ENCODE results near the gene LMAN2. TPM values are rescaled to one million over a fixed set of nuclear protein-coding genes. Genes with fewer than 3 reads are reported as not detected.
"Not testable (repeated sequence)": the region's sequence is repeated elsewhere in the genome, so short reads cannot be mapped to it uniquely, and the experiment has no call there.

The LMAN2 gene
- total RNA-seq, 1 experiment from 2014 or later: 273 TPM

GRCh38 chr5:177357459-177358351 lies 6.2 kb upstream of the LMAN2 start, which contains the start of gene RGS14:
Gene RGS14, plus strand, starts transcription at chr5:177357924. Its CDS starts 101 bp downstream, at chr5:177358025.
- in situ Hi-C loops (cut with HindIII; ENCODE audit: low pct_unique_long_range_greater_than_20kb, low sequenced_read_pairs): no loop called here
- DNase-seq (ENCODE audit: low read depth, low spot score): no peak

DNA sequence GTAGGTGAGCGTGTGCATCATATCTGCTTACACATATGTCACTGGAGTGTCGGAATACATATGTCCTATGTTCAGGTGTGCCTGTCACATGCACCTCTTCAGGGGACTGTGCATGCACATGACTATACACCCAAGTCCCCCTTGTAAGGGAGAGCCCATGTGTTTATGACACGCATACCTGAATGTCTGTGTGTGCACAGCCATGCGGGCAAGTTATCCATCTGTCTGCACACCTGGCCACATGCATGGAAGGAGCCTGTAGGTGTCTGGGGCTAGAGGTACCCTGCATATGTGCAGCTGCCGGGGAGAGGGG lies 5.6 kb upstream of the LMAN2 start:
- in situ Hi-C loops (cut with HindIII; ENCODE audit: low pct_unique_long_range_greater_than_20kb, low sequenced_read_pairs): no loop called here

DNA sequence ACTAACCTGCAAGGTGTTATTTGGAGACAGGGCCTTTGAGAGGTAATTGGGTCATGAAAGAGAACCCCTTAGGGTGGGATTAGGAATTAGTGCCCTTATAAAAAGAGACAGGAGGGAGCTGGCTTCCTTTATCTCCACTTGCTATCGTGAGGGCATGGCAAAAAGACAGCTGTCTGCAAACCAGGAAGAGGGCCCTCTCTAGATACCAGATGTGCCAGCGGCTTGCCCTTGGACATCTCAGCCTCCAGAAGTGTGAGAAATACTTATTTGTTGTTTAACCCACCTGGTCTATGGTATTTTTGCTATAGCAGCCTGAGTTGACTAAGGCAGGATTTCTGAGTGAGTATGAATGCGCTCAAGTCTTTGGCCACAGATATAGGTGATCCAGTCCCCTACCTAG lies 5.3 kb upstream of the LMAN2 start:
- in situ Hi-C loops (cut with HindIII; ENCODE audit: low pct_unique_long_range_greater_than_20kb, low sequenced_read_pairs): no loop called here

More for the DNA sequence above, 5.6 kb upstream of the LMAN2 start:
- DNase-seq (ENCODE audit: low read depth, low spot score): no peak

DNA sequence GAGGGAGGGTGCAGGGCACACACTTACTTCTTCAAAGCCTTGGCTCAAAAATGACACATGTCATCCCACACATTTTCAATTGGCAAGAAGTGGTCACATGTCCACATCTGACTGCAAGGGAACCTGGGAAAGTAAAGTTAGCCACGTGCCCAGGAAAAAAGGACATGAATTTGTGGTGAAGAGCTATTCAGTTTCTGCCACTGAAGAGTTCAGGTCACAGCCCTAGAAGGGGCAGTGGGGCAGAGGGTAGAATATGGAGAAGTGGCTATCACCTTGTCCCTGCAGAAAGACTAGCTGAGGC lies 4.3 kb upstream of the LMAN2 start:
- in situ Hi-C loops (cut with HindIII; ENCODE audit: low pct_unique_long_range_greater_than_20kb, low sequenced_read_pairs): no loop called here
- DNase-seq (ENCODE audit: low read depth, low spot score): no peak

More for the DNA sequence above, 5.3 kb upstream of the LMAN2 start:
- DNase-seq (ENCODE audit: low read depth, low spot score): no peak

DNA sequence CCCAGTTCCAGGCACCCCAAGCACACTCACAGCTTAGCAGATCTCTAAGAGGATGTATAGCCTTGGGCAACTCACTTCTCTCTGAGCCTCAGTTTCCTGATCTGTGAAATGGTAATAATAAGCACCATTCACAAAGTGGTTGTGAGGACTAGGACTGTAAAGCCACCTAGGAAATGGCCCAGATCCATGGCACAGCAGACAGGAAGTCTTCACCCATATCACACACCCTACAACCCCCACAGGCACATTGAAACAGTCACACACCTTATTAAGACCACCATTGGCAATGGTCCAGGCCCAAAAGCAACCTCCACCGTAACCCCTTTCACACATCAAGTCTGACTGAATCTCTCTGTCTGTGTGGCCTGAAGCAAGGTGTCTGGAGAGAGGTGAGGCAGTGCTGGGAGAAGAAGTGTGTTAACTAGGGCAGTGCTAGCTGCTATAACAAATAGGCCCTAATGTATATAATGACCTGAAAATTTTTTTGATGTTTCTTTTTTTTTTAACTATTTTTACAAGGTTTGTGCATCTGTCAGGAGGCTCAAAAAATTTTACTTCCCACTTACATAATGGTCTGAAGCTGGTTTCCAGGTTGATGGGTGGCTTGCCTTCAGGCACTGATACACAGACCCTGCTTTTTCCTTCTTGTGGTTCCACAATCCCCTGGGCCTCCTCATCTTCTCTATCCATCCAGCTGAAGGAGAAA lies 3.8 kb upstream of the LMAN2 start:
- DNase-seq (ENCODE audit: low read depth, low spot score): no peak
- in situ Hi-C loops (cut with HindIII; ENCODE audit: low pct_unique_long_range_greater_than_20kb, low sequenced_read_pairs): no loop called here

DNA sequence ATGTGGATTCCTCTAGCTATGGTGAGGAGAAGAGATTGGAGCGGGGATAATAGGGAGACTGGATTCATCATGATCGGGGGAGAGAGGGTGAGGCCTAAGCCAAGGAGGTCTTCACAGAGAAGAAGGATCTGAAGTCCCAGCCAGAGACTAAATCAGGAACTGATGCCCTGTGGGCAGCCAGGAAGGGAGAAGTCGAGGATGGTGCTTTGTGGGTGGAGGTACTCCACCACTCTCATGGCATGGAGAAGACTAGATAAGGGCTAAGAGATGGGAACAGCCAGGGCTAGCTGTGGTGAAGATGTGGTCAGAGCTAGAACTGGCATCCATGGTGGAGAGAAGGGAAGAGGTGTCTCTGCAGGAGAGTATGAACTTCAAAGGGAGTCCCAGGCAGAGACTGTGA lies 3.2 kb upstream of the LMAN2 start:
- no peak for DNase-seq (ENCODE audit: low read depth, low spot score)
- in situ Hi-C loops (cut with HindIII; ENCODE audit: low pct_unique_long_range_greater_than_20kb, low sequenced_read_pairs): no loop called here

GRCh38 chr5:177354256-177354655 lies 2.8 kb upstream of the LMAN2 start:
- no peak for DNase-seq (ENCODE audit: low read depth, low spot score)
- in situ Hi-C loops (cut with HindIII; ENCODE audit: low pct_unique_long_range_greater_than_20kb, low sequenced_read_pairs): no loop called here

GRCh38 chr5:177353093-177353492 lies 1.6 kb upstream of the LMAN2 start:
- no peak for DNase-seq (ENCODE audit: low read depth, low spot score)
- in situ Hi-C loops (cut with HindIII; ENCODE audit: low pct_unique_long_range_greater_than_20kb, low sequenced_read_pairs): no loop called here

GRCh38 chr5:177350776-177351391 lies 584 bp downstream of the LMAN2 start:
- in situ Hi-C loops (cut with HindIII; ENCODE audit: low pct_unique_long_range_greater_than_20kb, low sequenced_read_pairs): no loop called here
- no peak for DNase-seq (ENCODE audit: low read depth, low spot score)

DNA sequence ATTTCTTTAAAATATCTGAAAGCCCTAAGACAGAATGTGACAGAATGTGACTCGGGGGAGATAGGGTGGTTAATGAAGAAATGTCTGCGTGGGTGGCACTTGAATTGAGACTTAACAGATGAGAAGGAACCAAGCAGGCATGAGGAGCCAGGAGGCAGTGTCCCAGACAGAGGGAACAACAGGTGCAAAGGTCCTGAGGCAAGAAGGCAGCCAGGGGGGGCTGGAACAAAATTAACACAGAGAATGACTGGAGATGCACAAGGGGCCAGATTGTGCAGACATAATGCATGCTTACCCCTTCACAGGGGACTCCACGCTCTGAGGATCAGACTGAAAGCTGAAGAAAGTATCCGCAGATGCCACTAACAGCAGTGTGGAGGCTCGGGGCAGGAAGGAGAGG lies 1.7 kb downstream of the LMAN2 start:
- DNase-seq (ENCODE audit: low read depth, low spot score): no peak
- in situ Hi-C loops (cut with HindIII; ENCODE audit: low pct_unique_long_range_greater_than_20kb, low sequenced_read_pairs): no loop called here

DNA sequence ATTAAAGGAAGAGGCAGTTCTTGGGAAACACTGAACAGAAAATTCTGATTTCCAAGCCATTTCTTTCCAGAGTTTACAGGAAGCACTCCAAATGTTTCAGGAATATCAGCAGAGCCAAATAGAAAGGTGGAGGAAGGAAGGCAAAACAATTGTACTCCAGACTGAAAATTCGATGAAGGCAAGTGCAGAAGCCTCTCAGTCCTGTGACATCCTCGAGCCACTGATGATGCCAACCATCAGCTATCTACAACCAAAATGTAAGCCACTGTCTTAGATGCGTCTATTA lies 2.2 kb downstream of the LMAN2 start:
- no peak for DNase-seq (ENCODE audit: low read depth, low spot score)
- in situ Hi-C loops (cut with HindIII; ENCODE audit: low pct_unique_long_range_greater_than_20kb, low sequenced_read_pairs): no loop called here

DNA sequence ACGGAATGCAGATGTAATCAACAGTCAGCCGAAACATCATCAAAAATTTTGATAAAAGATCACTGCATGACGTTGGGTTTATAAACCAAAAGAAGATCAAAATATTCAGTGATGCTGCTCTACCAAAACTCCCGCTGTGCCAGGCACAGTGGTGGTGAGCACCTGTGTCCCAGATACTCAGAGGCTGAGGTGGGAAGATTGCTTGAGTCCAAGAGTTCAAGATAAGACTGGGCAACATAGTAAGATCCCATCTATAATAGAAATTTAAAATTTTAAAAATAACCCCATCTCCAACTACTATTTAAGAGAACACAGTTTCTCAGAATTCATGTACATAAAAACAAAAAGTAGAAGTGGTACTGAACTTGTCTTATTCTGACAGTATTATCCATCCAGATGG lies 3.8 kb downstream of the LMAN2 start:
- no peak for DNase-seq (ENCODE audit: low read depth, low spot score)
- in situ Hi-C loops (cut with HindIII; ENCODE audit: low pct_unique_long_range_greater_than_20kb, low sequenced_read_pairs): no loop called here

DNA sequence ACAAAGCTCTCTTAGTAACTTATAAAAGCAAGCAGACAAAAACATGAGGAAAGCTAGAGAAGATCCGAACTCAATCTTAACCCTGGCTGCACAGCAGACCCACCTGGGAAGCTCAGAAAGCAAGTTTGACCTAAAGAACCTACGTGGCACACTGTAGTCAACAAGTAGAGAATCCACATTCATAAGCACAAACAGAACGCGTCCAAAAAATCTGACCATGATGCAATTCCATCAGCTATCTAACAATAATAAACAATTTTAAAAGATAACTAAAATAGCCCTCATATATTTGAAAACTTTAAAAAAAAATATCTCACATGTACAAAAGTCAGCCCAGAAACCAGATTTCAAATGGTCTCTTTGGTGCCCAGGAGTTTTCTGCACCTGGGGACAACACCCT lies 4.6 kb downstream of the LMAN2 start:
- no peak for DNase-seq (ENCODE audit: low read depth, low spot score)
- in situ Hi-C loops (cut with HindIII; ENCODE audit: low pct_unique_long_range_greater_than_20kb, low sequenced_read_pairs): no loop called here

- in situ Hi-C loops (cut with HindIII; ENCODE audit: low pct_unique_long_range_greater_than_20kb, low sequenced_read_pairs): no loop called here
- DNase-seq (ENCODE audit: low read depth, low spot score): no peak
Observed at GRCh38 chr5:177344891-177345290, 6.6 kb downstream of the LMAN2 start.

DNA sequence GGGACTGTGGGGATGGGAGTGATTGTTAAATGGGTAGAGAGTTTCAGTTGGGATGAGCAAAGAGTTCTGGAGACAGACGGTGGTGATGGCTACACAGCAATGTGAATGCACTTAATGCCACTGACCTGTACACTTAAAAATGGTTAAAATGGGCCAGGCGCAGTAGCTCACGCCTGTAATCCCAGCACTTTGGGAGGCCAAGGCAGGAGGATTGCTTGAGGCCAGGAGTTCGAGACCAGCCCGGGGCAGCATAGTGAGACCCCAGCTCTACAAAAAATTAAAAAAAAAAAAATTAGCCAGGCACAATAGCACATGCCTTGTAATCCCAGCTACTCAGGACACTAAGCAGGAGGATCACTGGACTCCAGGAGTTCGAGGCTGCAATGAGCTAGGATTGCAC lies 7.7 kb downstream of the LMAN2 start:
- DNase-seq (ENCODE audit: low read depth, low spot score): no peak
- in situ Hi-C loops (cut with HindIII; ENCODE audit: low pct_unique_long_range_greater_than_20kb, low sequenced_read_pairs): no loop called here

DNA sequence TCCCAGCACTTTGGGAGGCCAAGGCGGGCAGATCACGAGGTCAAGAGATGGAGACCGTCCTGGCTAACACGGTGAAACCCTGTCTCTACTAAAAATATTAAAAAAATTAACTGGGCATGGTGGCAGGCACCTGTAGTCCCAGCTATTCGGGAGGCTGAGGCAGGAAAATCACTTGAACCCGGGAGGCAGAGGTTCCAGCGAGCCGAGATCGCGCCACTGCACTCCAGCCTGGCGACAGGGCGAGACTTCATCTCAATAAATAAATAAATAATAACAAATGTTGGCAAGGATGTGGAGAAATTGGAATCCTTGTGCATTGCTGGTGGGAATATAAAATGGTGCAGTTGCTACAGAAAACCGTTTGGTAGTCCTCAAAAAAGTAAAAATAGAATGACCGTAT lies 8.5 kb downstream of the LMAN2 start:
- in situ Hi-C loops (cut with HindIII; ENCODE audit: low pct_unique_long_range_greater_than_20kb, low sequenced_read_pairs); DNase-seq (ENCODE audit: low read depth, low spot score): not testable (repeated sequence)

DNA sequence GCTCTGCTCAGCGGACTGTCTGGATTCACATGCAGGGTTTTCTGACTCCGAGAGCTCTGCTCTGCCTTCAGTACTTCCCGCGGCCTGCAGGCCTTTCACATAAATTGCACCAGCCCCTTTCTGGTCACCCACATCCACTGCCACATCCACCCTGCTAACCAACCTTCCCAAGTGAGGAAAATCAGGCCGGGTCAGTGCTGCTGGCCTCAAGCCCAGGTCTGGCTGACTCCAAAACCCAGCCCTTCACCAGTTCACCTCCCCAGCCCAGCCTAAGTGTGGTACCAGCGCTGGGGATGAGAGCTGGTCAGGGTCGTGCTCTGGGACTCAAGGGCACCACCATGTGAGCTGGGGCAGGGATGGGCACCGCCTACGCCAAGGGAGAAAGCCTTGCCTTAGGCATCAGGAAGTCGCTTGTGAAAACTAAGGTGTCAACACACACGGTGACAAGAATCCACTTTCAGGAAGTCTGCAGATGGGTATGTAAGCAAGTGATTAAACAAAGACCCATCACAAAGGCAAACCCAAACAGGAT lies 12.3 kb downstream of the LMAN2 start:
- in situ Hi-C loops (cut with HindIII; ENCODE audit: low pct_unique_long_range_greater_than_20kb, low sequenced_read_pairs): no loop called here
- DNase-seq (ENCODE audit: low read depth, low spot score): no peak

- no peak for DNase-seq (ENCODE audit: low read depth, low spot score)
- in situ Hi-C loops (cut with HindIII; ENCODE audit: low pct_unique_long_range_greater_than_20kb, low sequenced_read_pairs): no loop called here
Observed at GRCh38 chr5:177338251-177339106, 13.0 kb downstream of the LMAN2 start.
